ENCODE data around the gene STPG1.

Gene STPG1

GRCh38 chr1:24392982-24393650, 20.5 kb downstream of the STPG1 start:
- no peak for DNase-seq (ENCODE audit: low read depth)

GRCh38 chr1:24392604-24392946, 21.0 kb downstream of the STPG1 start:
- DNase-seq (ENCODE audit: low read depth): no peak

- DNase-seq (ENCODE audit: low read depth): no peak
Measured at GRCh38 chr1:24391882-24392603, 21.5 kb downstream of the STPG1 start.

GRCh38 chr1:24390924-24391782, 22.4 kb downstream of the STPG1 start:
- no peak for DNase-seq (ENCODE audit: low read depth)

GRCh38 chr1:24389231-24389678, 24.3 kb downstream of the STPG1 start:
- DNase-seq (ENCODE audit: low read depth): no peak

- DNase-seq (ENCODE audit: low read depth): no peak
Measured at GRCh38 chr1:24388331-24388885, 25.2 kb downstream of the STPG1 start.

- DNase-seq (ENCODE audit: low read depth): no peak
Measured at GRCh38 chr1:24387636-24388175, 25.9 kb downstream of the STPG1 start.

GRCh38 chr1:24386931-24387330, 26.7 kb downstream of the STPG1 start:
- DNase-seq (ENCODE audit: low read depth): no peak

- no peak for DNase-seq (ENCODE audit: low read depth)
Measured at GRCh38 chr1:24386241-24386640, 27.3 kb downstream of the STPG1 start.

- no peak for DNase-seq (ENCODE audit: low read depth)
Measured at GRCh38 chr1:24385160-24385940, 28.2 kb downstream of the STPG1 start.

GRCh38 chr1:24384251-24385090, 29.1 kb downstream of the STPG1 start:
- no peak for DNase-seq (ENCODE audit: low read depth)

GRCh38 chr1:24383381-24383940, 30.1 kb downstream of the STPG1 start:
- no peak for DNase-seq (ENCODE audit: low read depth)

- no peak for DNase-seq (ENCODE audit: low read depth)
Measured at GRCh38 chr1:24382165-24382577, 31.4 kb downstream of the STPG1 start.

- no peak for DNase-seq (ENCODE audit: low read depth)
Measured at GRCh38 chr1:24381256-24381655, 32.3 kb downstream of the STPG1 start.

GRCh38 chr1:24380508-24380907, 33.1 kb downstream of the STPG1 start:
- no peak for DNase-seq (ENCODE audit: low read depth)

- no peak for DNase-seq (ENCODE audit: low read depth)
Measured at GRCh38 chr1:24379733-24380315, 33.8 kb downstream of the STPG1 start.

GRCh38 chr1:24374891-24375786, 38.4 kb downstream of the STPG1 start:
- no peak for DNase-seq (ENCODE audit: low read depth)

GRCh38 chr1:24373710-24374109, 39.9 kb downstream of the STPG1 start:
- no peak for DNase-seq (ENCODE audit: low read depth)

GRCh38 chr1:24373044-24373443, 40.5 kb downstream of the STPG1 start:
- DNase-seq (ENCODE audit: low read depth): no peak
